Measurements from ENCODE around the gene MROH2A. TPM values are rescaled to one million over a fixed set of nuclear protein-coding genes. Genes with fewer than 3 reads are reported as not detected.
"Not testable (repeated sequence)": the region's sequence is repeated elsewhere in the genome, so short reads cannot be mapped to it uniquely, and the experiment has no call there.

The MROH2A gene
- total RNA-seq, 1 experiment from 2014 or later: not detected

GRCh38 chr2:233854241-233854981 is 76.3 kb downstream of the MROH2A start, which contains the start of gene HJURP:
Gene HJURP, minus strand, starts transcription at chr2:233854535. Its CDS starts 35 bp downstream, at chr2:233854500.
- peak; percentile 96 for DNase-seq (ENCODE audit: low spot score)

GRCh38 chr2:233855345-233855744 is 77.2 kb downstream of the MROH2A start:
- DNase-seq (ENCODE audit: low spot score): no peak

- DNase-seq (ENCODE audit: low spot score): no peak
These were observed 78.1 kb downstream of the MROH2A start for GRCh38 chr2:233856184-233856583.

- DNase-seq (ENCODE audit: low spot score): peak; percentile 42
These were observed 79.5 kb downstream of the MROH2A start for GRCh38 chr2:233857511-233858141.

GRCh38 chr2:233858331-233858730 is 80.2 kb downstream of the MROH2A start:
- no peak for DNase-seq (ENCODE audit: low spot score)

- DNase-seq (ENCODE audit: low spot score): no peak
These were observed 84.2 kb downstream of the MROH2A start for GRCh38 chr2:233862261-233862768.

- no peak for DNase-seq (ENCODE audit: low spot score)
These were observed 87.7 kb downstream of the MROH2A start for GRCh38 chr2:233865838-233866237.

- no peak for DNase-seq (ENCODE audit: low spot score)
These were observed 88.3 kb downstream of the MROH2A start for GRCh38 chr2:233866479-233866878.

- DNase-seq (ENCODE audit: low spot score): no peak
These were observed 89.9 kb downstream of the MROH2A start, which contains the start of gene MSL3B for GRCh38 chr2:233867993-233868532. Gene MSL3B, minus strand, starts transcription at chr2:233868386.

- no peak for DNase-seq (ENCODE audit: low spot score)
These were observed 93.3 kb downstream of the MROH2A start for GRCh38 chr2:233871432-233871831.

- DNase-seq (ENCODE audit: low spot score): not testable (repeated sequence)
These were observed 94.0 kb downstream of the MROH2A start for GRCh38 chr2:233872125-233872524.

GRCh38 chr2:233882353-233882752 is 104.2 kb downstream of the MROH2A start:
- no peak for DNase-seq (ENCODE audit: low spot score)

Other genes with a start within 250 kb of the MROH2A start
- gene USP40, start 211.5 kb upstream of the MROH2A start, total RNA-seq (2014; rRNA removed; shearing (Covaris generic)): 62.0 and 70.1 TPM in 2 replicates
- not detected in 2 replicates for gene UGT1A8, start 160.7 kb upstream of the MROH2A start, total RNA-seq (2014; rRNA removed; shearing (Covaris generic))
- not detected in 2 replicates for gene UGT1A10, start 141.9 kb upstream of the MROH2A start, total RNA-seq (2014; rRNA removed; shearing (Covaris generic))
- gene UGT1A9, start 106.4 kb upstream of the MROH2A start, total RNA-seq (2014; rRNA removed; shearing (Covaris generic)): not detected in 2 replicates
- not detected in 2 replicates for gene UGT1A7, start 96.4 kb upstream of the MROH2A start, total RNA-seq (2014; rRNA removed; shearing (Covaris generic))
- 0.05 TPM in 1 of 2 replicates, not detected in the other for gene UGT1A6, start 85.4 kb upstream of the MROH2A start, total RNA-seq (2014; rRNA removed; shearing (Covaris generic))
- gene UGT1A5, start 65.4 kb upstream of the MROH2A start, total RNA-seq (2014; rRNA removed; shearing (Covaris generic)): not detected in 2 replicates
- gene UGT1A4, start 59.6 kb upstream of the MROH2A start, total RNA-seq (2014; rRNA removed; shearing (Covaris generic)): not detected in 2 replicates
- gene UGT1A3, start 49.3 kb upstream of the MROH2A start, total RNA-seq (2014; rRNA removed; shearing (Covaris generic)): not detected in 2 replicates
- gene UGT1A1, start 18.1 kb upstream of the MROH2A start, total RNA-seq (2014; rRNA removed; shearing (Covaris generic)): not detected in 2 replicates
- 78.3 and 83.2 TPM in 2 replicates for gene HJURP, start 76.2 kb downstream of the MROH2A start, total RNA-seq (2014; rRNA removed; shearing (Covaris generic))
- gene TRPM8, start 139.0 kb downstream of the MROH2A start, total RNA-seq (2014; rRNA removed; shearing (Covaris generic)): 1.1 and 2.4 TPM in 2 replicates